GM19351 (cell line): ENCODE results near the gene ZNF124.

Experiments
- ATAC-seq: cut with Tn5 transposase; IDR thresholded peaks from one replicate; pipeline ENCODE4 v1.9.1; 2021; ENCODE audit warnings: mild to moderate bottlenecking, moderate library complexity; ENCODE audit not compliant: unreplicated experiment

ZNF124 gene

GRCh38 chr1:247114351-247115140, 57.3 kb downstream of the ZNF124 start:
- ATAC-seq = no peak

- ATAC-seq = no peak
Observed at GRCh38 chr1:247113733-247114271, 58.0 kb downstream of the ZNF124 start.

- ATAC-seq = no peak
Observed at GRCh38 chr1:247113094-247113497, 58.7 kb downstream of the ZNF124 start.

GRCh38 chr1:247112479-247112781, 59.4 kb downstream of the ZNF124 start:
- ATAC-seq = no peak

- ATAC-seq = no peak
Observed at GRCh38 chr1:247111700-247112478, 59.9 kb downstream of the ZNF124 start.

- ATAC-seq = no peak
Observed at GRCh38 chr1:247111259-247111699, 60.5 kb downstream of the ZNF124 start.

GRCh38 chr1:247110627-247111258, 61.1 kb downstream of the ZNF124 start:
- ATAC-seq = no peak

GRCh38 chr1:247107694-247108093, 64.1 kb downstream of the ZNF124 start:
- no peak for ATAC-seq

- no peak for ATAC-seq
Observed at GRCh38 chr1:247105966-247106365, 65.9 kb downstream of the ZNF124 start.
